HG02623 (cell line): ENCODE data around the gene LHFPL2.

ENCODE experiments used
- ATAC-seq: cut with Tn5 transposase; IDR thresholded peaks from one replicate; pipeline ENCODE4 v1.9.1; 2021; ENCODE audit warnings: moderate library complexity; ENCODE audit not compliant: unreplicated experiment

LHFPL2 gene

GRCh38 chr5:78533356-78533755 lies 115.2 kb downstream of the LHFPL2 start:
- no peak for ATAC-seq

GRCh38 chr5:78530342-78531096 lies 118.1 kb downstream of the LHFPL2 start:
- ATAC-seq = no peak

GRCh38 chr5:78527925-78528324 lies 120.6 kb downstream of the LHFPL2 start:
- ATAC-seq = no peak

GRCh38 chr5:78527054-78527859 lies 121.3 kb downstream of the LHFPL2 start:
- ATAC-seq = no peak

GRCh38 chr5:78526049-78526525 lies 122.5 kb downstream of the LHFPL2 start:
- no peak for ATAC-seq

GRCh38 chr5:78523314-78524193 lies 125.0 kb downstream of the LHFPL2 start:
- ATAC-seq = no peak

GRCh38 chr5:78522476-78523260 lies 125.9 kb downstream of the LHFPL2 start:
- no peak for ATAC-seq

- ATAC-seq = no peak
Measured at GRCh38 chr5:78521455-78521854, 127.1 kb downstream of the LHFPL2 start.

GRCh38 chr5:78519198-78519941 lies 129.2 kb downstream of the LHFPL2 start:
- no peak for ATAC-seq

GRCh38 chr5:78518365-78519197 lies 130.0 kb downstream of the LHFPL2 start:
- ATAC-seq = no peak

- no peak for ATAC-seq
Measured at GRCh38 chr5:78515670-78516069, 132.9 kb downstream of the LHFPL2 start.

- no peak for ATAC-seq
Measured at GRCh38 chr5:78514427-78515330, 133.9 kb downstream of the LHFPL2 start.

- ATAC-seq = no peak
Measured at GRCh38 chr5:78513441-78513840, 135.1 kb downstream of the LHFPL2 start.

GRCh38 chr5:78512435-78512834 lies 136.1 kb downstream of the LHFPL2 start:
- no peak for ATAC-seq

GRCh38 chr5:78511121-78511906 lies 137.3 kb downstream of the LHFPL2 start:
- no peak for ATAC-seq

GRCh38 chr5:78509884-78510769 lies 138.4 kb downstream of the LHFPL2 start:
- ATAC-seq = peak; percentile 79
